ENCODE data around the gene MAOA.

The MAOA gene

GRCh38 chrX:43627669-43628068, 28.4 kb upstream of the MAOA start:
- Histone ChIP-seq H3K4me3 (ENCODE audit: low read depth in 1 of 2, low read length in 1 of 2) (no peak overlapping the region), H3K27ac (no peak overlapping the region), H3K9me3 (no peaks in the 10 kb centered on the region), H3K27me3 (no peaks in the 10 kb centered on the region), H3K36me3 (no peaks in the 10 kb centered on the region), H3K4me1 (ENCODE audit: control insufficient read depth in 1 of 2, insufficient read depth in 1 of 2, low read depth in 1 of 2, low read length in 1 of 2) (no peaks in the 10 kb centered on the region)
- TF ChIP-seq CTCF (IDR thresholded peaks at IDR 0.05) = no peak

- Histone ChIP-seq H3K4me1 (ENCODE audit: control insufficient read depth in 1 of 2, insufficient read depth in 1 of 2, low read depth in 1 of 2, low read length in 1 of 2) (no peaks in the 10 kb centered on the region), H3K27me3 (no peaks in the 10 kb centered on the region), H3K27ac (no peak overlapping the region), H3K36me3 (no peaks in the 10 kb centered on the region), H3K9me3 (no peaks in the 10 kb centered on the region), H3K4me3 (ENCODE audit: low read depth in 1 of 2, low read length in 1 of 2) (no peak overlapping the region)
- no peak for TF ChIP-seq CTCF (IDR thresholded peaks at IDR 0.05)
Observed at GRCh38 chrX:43629229-43629628, 26.9 kb upstream of the MAOA start.

- Histone ChIP-seq H3K4me1 (ENCODE audit: control insufficient read depth in 1 of 2, insufficient read depth in 1 of 2, low read depth in 1 of 2, low read length in 1 of 2) (no peaks in the 10 kb centered on the region), H3K9me3 (no peaks in the 10 kb centered on the region), H3K4me3 (ENCODE audit: low read depth in 1 of 2, low read length in 1 of 2) (no peak overlapping the region), H3K27ac (no peak overlapping the region), H3K27me3 (no peaks in the 10 kb centered on the region), H3K36me3 (no peaks in the 10 kb centered on the region)
- TF ChIP-seq CTCF (IDR thresholded peaks at IDR 0.05) = no peak
Observed at GRCh38 chrX:43631841-43632240, 24.3 kb upstream of the MAOA start.

GRCh38 chrX:43633081-43633480, 23.0 kb upstream of the MAOA start:
- Histone ChIP-seq H3K36me3 (no peaks in the 10 kb centered on the region), H3K4me3 (ENCODE audit: low read depth in 1 of 2, low read length in 1 of 2) (no peak overlapping the region), H3K9me3 (no peaks in the 10 kb centered on the region), H3K27ac (no peak overlapping the region), H3K27me3 (no peaks in the 10 kb centered on the region), H3K4me1 (ENCODE audit: control insufficient read depth in 1 of 2, insufficient read depth in 1 of 2, low read depth in 1 of 2, low read length in 1 of 2) (no peaks in the 10 kb centered on the region)
- no peak for TF ChIP-seq CTCF (IDR thresholded peaks at IDR 0.05)

GRCh38 chrX:43633757-43634156, 22.3 kb upstream of the MAOA start:
- Histone ChIP-seq H3K9me3 (no peaks in the 10 kb centered on the region), H3K27me3 (no peaks in the 10 kb centered on the region), H3K27ac (no peak overlapping the region), H3K4me1 (ENCODE audit: control insufficient read depth in 1 of 2, insufficient read depth in 1 of 2, low read depth in 1 of 2, low read length in 1 of 2) (no peaks in the 10 kb centered on the region), H3K4me3 (ENCODE audit: low read depth in 1 of 2, low read length in 1 of 2) (no peak overlapping the region), H3K36me3 (no peaks in the 10 kb centered on the region)
- TF ChIP-seq CTCF (IDR thresholded peaks at IDR 0.05) = no peak

- Histone ChIP-seq H3K36me3 (no peaks in the 10 kb centered on the region), H3K4me1 (ENCODE audit: control insufficient read depth in 1 of 2, insufficient read depth in 1 of 2, low read depth in 1 of 2, low read length in 1 of 2) (no peaks in the 10 kb centered on the region), H3K4me3 (ENCODE audit: low read depth in 1 of 2, low read length in 1 of 2) (no peak overlapping the region), H3K27ac (no peak overlapping the region), H3K27me3 (no peaks in the 10 kb centered on the region), H3K9me3 (no peaks in the 10 kb centered on the region)
- no peak for TF ChIP-seq CTCF (IDR thresholded peaks at IDR 0.05)
Observed at GRCh38 chrX:43640482-43640881, 15.6 kb upstream of the MAOA start.
